GM21576 (cell line): ENCODE data around the gene SLC25A48.
"Not testable (repeated sequence)": the region's sequence is repeated elsewhere in the genome, so short reads cannot be mapped to it uniquely, and the experiment has no call there.

Source experiments
- ATAC-seq: cut with Tn5 transposase; IDR thresholded peaks from one replicate; pipeline ENCODE4 v1.9.1; 2021; ENCODE audit warnings: mild to moderate bottlenecking, moderate library complexity; ENCODE audit not compliant: unreplicated experiment

SLC25A48 gene

GRCh38 chr5:135829681-135830383, 4.6 kb upstream of the SLC25A48 start:
- ATAC-seq, result no peak

DNA sequence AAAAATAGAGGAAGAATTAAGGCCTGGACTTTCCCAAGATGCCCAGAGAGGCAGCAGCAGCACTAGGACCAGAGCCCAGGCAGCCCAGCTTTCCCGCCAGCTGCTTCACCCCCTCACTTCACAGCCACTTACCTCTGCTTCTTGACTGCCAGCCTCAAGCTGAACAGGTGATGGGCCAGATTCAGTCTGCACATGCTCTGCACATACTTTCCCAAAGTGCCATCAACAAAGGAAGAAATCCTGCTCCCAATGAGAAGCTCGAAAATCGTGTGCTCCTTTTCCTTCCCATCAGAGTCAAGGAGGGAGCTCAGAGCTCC, 4.1 kb upstream of the SLC25A48 start:
- ATAC-seq, result no peak

DNA sequence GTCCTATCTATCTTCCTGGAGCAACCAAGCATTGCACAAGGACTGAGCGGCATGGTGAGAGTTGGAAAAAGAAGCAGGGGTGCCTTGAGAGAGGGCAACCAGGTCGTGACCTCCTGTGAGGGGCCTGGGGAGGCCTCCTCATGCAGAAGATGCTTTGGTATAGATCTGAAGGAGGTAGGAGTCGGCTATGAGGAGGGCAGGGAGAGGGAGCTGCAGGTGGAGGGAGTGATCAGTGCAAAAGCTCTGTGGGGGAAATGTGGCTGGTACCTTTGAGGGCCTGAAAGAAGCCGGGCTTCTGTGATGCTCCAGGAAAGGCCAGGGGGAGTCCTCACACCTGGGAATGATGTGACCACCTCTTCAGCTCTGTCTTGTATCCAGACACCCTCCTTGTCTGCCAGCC, 3.6 kb upstream of the SLC25A48 start:
- ATAC-seq, result no peak

DNA sequence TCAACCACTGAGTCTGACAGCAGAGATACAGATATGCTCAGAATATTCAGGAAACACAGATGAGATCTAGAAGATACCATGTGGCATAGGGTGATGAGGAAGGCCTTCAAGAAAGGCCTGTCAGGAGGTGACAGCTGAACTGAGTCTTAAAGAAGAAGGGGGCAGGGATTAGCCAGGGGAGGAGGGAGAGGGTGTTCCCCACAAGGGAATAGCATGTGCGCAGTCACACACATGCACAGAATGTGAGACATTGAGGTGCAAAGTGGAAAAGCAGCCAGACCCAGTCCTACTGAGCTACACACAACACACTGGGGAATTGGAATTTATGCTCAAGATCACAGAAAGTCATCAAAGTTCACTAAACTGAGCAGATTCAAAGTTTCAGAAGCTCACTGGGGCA, 3.0 kb upstream of the SLC25A48 start:
- ATAC-seq, result no peak

DNA sequence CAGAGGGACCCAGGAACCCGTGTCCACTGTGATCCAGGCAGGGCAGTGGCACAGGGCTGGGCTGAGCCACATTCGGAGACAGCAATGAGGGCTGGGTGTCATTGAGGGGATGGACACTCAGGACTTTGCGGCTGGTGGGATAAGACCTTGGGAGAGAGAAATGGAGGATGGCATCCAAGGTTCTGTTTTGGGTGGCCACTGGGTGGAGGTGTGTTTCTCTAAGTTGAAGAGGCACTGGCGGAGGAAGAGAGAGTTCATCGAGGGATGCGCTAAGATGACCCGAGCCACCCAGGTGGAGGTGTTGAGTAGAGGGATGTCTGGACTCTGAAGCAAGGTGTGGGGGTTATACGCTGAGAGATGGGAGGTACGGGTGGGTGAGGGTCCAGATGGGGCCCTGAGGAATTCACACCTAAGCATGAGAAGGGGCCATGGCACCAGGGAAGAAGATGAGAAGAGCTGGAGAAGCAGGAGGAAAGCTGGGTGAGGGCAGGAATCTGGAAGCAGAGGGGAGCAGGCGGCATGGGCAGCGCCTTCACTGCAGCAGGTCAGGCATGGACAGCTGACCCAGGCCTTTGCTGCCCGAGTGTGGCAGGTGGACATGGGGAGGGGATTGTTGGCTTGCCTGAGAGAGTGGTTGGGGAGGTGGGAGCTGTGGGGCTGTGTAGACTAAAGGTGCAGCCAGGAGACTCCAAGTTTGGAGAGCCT, 2.5 kb upstream of the SLC25A48 start:
- no peak for ATAC-seq

DNA sequence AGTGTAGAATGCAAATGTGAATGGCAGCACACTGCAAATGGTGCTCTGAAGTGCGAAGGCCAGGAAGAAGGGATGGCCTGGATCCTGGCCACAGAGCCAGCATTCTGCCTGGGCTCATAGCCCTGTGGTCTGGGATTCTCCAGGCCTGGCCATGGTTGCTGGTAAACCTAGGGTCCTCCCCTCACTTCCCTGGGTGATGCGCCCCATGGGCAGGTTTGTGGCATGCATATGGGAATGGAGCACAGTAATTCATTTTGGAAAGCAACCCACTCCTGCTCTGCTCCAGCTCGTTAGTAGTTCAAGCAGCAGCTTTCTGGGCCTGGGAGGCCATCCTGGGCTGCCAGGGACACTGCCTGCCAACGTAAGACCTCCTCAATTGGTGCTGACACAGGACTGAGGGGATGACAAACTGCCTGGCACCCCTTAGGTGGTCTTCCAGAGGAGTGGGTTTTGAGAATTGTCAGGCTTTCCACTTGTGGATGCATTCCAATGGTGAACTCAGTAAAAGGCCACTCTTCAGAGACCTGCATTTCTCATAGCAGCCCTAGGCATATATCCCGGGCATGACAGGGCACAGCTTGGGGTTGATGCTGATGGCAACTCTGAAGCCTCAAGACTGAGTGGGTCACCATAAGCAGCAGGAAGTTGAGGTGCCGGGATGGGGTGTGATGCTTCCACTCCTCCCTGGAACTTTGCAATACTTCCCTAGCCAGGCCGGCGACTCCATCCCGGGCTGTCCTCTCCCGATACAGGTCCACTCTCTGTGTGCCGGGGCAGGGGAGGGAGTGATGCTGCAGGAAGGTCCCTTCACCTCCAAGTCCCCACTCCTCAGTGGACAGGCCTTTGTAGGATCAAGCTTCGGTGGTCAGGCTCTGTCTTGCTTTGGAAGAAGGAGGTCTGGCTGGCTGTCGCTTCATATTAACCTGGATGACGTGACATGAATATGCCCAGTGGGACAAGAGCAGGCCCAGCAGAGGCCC, 1.2 kb upstream of the SLC25A48 start:
- no peak for ATAC-seq

GRCh38 chr5:135833961-135834638, 363 bp upstream of the SLC25A48 start:
- peak; percentile 23 for ATAC-seq

DNA sequence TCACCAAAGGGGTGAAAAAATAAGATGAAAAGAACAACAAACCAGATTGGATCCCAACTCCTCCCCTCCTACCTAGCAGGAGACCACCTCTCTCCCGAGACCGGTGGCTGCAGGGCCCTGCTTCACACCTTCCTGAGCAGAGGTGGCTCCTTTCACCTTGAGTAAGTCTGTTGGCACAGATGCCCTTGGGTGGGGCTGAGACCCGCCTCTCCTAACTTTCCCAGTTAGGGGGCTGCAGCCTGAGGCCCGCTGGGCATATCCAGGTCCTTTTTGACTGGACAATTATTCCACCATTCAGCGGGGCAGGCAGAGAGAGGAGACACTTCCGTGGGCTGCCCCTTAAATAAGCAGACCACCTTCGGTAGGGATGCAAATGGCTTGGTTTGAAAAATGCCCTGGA, 1.3 kb downstream of the SLC25A48 start:
- ATAC-seq, result no peak

DNA sequence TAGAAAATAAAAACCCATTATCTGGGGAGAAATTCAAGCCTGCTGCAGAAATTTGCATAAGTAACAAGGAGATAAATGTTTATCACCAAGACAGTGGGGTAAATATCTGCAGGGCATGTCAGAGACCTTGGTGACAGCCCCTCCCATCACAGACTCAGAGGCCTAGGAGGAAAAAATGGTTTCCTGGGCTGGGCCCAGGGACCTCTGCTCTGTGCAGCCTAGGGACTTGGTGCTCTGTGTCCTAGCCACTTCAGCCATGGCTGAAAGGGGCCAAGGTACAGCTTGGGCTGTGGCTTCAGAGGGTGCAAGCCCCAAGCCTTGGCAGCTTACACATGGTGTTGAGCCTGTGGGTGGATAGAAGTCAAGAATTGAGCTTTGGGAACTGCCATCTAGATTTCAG, 3.9 kb downstream of the SLC25A48 start:
- not testable (repeated sequence) for ATAC-seq

GRCh38 chr5:135839566-135839965, 5.1 kb downstream of the SLC25A48 start:
- ATAC-seq, result no peak

- ATAC-seq, result no peak
These were observed 6.5 kb downstream of the SLC25A48 start for GRCh38 chr5:135840959-135841358.

DNA sequence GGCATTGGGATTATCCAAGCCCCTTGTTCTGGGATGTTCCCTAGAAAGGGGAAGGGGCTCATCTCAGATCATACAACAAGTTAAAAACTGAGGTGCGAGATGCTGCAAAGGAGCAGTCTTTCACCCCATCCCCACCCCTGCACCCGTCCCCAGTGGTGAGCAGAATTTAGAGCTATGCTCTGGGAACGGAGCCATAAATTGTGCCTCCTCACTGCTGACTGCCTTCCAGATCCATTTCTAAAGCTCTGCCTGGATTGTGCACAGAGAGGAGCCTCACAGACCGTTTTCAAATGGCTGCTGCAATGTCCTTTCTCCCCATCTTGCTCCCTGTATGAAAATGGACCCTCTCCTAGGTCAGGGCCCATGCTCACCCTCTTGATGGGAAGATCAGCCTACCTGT, 8.3 kb downstream of the SLC25A48 start:
- no peak for ATAC-seq

- no peak for ATAC-seq
These were observed 9.3 kb downstream of the SLC25A48 start for GRCh38 chr5:135843571-135844337.

GRCh38 chr5:135846311-135846710, 11.8 kb downstream of the SLC25A48 start:
- ATAC-seq, result no peak

GRCh38 chr5:135847976-135848375, 13.5 kb downstream of the SLC25A48 start:
- no peak for ATAC-seq

GRCh38 chr5:135850231-135850630, 15.8 kb downstream of the SLC25A48 start:
- no peak for ATAC-seq

DNA sequence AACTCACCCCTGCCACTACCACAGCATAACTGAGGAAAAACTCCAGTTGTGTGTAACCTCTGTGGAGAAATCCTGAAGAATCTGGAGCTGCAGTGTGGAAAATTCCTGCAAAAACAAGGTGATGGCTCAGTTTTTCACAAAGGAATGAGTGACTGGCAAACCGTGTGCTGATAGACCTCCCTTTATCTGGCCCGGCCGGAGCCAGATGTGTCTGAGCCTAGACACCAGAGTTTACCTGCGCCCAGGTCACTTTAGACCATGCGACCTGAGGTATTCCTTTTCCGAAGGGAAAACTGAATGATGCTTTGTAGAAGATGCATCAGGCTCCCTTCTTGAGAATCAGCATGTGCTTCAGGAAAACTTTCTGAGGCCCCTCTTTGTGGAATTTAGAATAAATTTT, 16.2 kb downstream of the SLC25A48 start:
- no peak for ATAC-seq

DNA sequence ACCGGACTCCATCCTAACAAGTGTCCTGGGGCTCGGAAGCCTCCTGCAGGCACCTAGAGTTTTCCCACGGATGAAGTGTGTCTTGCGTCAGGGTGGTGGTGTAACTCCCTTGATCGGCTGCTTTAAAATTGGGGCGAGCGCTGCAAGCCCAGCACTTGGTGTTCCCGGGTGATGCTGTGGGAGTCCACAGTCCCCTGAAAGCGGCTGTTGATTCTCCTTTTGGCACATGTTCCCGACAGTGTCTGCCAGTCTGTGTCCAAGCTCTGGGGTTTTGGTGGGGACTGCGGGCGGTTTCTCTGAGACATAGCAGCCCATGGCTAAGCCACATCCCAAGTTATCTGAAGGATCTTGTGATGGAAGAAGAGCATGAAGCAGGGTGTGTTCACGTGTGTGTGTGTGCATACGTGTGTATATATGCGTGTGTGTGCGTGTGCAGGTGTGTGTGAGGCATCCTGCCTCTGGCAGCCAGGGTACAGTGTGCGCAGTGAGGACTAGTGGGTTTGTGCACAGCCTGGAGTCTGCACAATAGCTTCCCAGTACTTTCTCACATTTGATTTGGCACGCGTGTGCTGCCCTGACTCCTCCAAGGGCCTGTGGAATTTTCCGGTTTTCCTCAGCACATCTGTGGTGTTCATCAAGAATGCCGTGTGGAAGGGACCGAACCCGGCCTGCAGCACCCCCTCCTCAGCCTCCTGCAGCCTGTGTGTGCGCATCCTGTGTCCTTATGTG, 16.9 kb downstream of the SLC25A48 start:
- ATAC-seq, result no peak
